Stimulated activated naive CD4-positive, alpha-beta T cell (primary cell): ENCODE measurements around the gene DHX34.
"Not testable (repeated sequence)": the region's sequence is repeated elsewhere in the genome, so short reads cannot be mapped to it uniquely, and the experiment has no call there.

Experiments
- DNase-seq, 6 experiments: peaks; one replicate each; lab custom pipeline; 2025; lab: John Stamatoyannopoulos, UW

DHX34 gene

GRCh38 chr19:47387623-47388022 is 38.5 kb downstream of the DHX34 start:
- not testable (repeated sequence) for DNase-seq

- DNase-seq, result not testable (repeated sequence)
Measured at GRCh38 chr19:47388721-47389120, 39.6 kb downstream of the DHX34 start.

- DNase-seq, result no peak
Measured at GRCh38 chr19:47389150-47389556, 40.0 kb downstream of the DHX34 start.

GRCh38 chr19:47390533-47391488 is 41.7 kb downstream of the DHX34 start:
- no peak for DNase-seq

- DNase-seq, result peak; percentile 39 to 81 (median 66)
Measured at GRCh38 chr19:47391510-47392223, 42.6 kb downstream of the DHX34 start.

- no peak for DNase-seq
Measured at GRCh38 chr19:47398707-47399597, 49.8 kb downstream of the DHX34 start.

GRCh38 chr19:47402504-47402903 is 53.4 kb downstream of the DHX34 start:
- no peak for DNase-seq

- DNase-seq, result no peak
Measured at GRCh38 chr19:47404334-47405196, 55.5 kb downstream of the DHX34 start.

GRCh38 chr19:47405197-47405550 is 56.1 kb downstream of the DHX34 start:
- no peak for DNase-seq

GRCh38 chr19:47405854-47406417 is 56.8 kb downstream of the DHX34 start:
- DNase-seq, result no peak

GRCh38 chr19:47406711-47407416 is 57.7 kb downstream of the DHX34 start:
- DNase-seq, result no peak

GRCh38 chr19:47407417-47407774 is 58.3 kb downstream of the DHX34 start:
- DNase-seq, result no peak

- no peak for DNase-seq
Measured at GRCh38 chr19:47408156-47408938, 59.2 kb downstream of the DHX34 start.

- no peak for DNase-seq
Measured at GRCh38 chr19:47411101-47411500, 62.0 kb downstream of the DHX34 start.

- not testable (repeated sequence) for DNase-seq
Measured at GRCh38 chr19:47411696-47412095, 62.6 kb downstream of the DHX34 start.

- DNase-seq, result no peak
Measured at GRCh38 chr19:47413941-47414340, 64.8 kb downstream of the DHX34 start.

GRCh38 chr19:47414469-47414868 is 65.4 kb downstream of the DHX34 start:
- DNase-seq, result no peak

GRCh38 chr19:47415953-47416642 is 67.0 kb downstream of the DHX34 start:
- DNase-seq, result no peak

GRCh38 chr19:47416643-47416985 is 67.5 kb downstream of the DHX34 start:
- DNase-seq, result no peak
